ENCODE results near the gene TNNT2. TPM values are rescaled to one million over a fixed set of nuclear protein-coding genes. Genes with fewer than 3 reads are reported as not detected.

TNNT2 gene
- total RNA-seq, 1 donor from 2014 or later = 3.3 TPM

DNA sequence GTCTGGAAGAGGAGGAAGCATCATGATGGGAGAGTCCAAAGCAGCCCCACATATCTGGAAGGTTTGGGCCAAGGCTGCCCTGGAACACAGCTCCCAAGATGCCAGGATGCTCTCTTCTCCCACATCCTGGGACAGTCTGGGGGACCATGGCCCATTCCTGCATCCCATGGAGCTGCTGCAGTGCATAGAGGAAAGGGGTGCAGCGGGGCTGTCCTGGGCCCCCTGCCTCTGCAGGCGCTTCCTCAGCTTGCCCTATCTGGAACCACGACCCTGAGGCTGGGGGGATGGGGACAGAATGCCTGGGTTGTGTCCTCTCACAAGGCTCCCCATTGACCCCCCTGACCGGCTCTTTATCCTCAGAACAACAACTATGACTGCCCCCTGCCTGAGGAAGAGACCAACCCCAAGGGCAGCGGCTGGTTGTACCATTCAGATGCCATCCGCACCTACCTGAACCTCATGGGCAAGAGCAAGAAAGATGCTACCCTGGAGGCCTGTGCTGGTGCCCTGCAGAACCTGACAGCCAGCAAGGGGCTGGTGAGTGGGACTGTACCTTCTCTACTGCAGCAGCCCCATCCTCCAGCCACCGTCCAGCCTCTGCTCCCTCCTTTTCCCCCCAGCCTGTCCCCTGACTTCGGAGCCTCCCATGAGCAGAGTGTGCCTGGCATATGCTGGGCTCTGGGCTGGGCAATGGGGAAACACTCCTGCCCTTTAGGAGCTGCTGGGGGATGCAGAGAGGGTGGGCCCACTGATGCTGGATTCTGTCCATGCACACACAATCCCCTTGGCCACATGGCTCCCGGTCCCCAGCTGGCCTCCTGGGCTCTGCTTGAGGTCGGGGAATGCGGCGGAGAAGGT, 54.6 kb downstream of the TNNT2 start:
- DNase-seq (ENCODE audit: low spot score) = no peak
- Mint-ChIP-seq H3K27ac (ENCODE audit: unreplicated experiment) (no peak overlapping the region), H3K4me1 (ENCODE audit: unreplicated experiment) (no peaks in the 10 kb centered on the region), H3K9me3 (ENCODE audit: unreplicated experiment) (no peaks in the 10 kb centered on the region), H3K4me3 (ENCODE audit: unreplicated experiment) (no peak overlapping the region), H3K36me3 (ENCODE audit: low read depth, unreplicated experiment) (peaks cover 6% of the 10 kb centered on the region), H3K27me3 (ENCODE audit: unreplicated experiment) (peaks cover 3% of the 10 kb centered on the region)
- TF ChIP-seq, protein P1, sequence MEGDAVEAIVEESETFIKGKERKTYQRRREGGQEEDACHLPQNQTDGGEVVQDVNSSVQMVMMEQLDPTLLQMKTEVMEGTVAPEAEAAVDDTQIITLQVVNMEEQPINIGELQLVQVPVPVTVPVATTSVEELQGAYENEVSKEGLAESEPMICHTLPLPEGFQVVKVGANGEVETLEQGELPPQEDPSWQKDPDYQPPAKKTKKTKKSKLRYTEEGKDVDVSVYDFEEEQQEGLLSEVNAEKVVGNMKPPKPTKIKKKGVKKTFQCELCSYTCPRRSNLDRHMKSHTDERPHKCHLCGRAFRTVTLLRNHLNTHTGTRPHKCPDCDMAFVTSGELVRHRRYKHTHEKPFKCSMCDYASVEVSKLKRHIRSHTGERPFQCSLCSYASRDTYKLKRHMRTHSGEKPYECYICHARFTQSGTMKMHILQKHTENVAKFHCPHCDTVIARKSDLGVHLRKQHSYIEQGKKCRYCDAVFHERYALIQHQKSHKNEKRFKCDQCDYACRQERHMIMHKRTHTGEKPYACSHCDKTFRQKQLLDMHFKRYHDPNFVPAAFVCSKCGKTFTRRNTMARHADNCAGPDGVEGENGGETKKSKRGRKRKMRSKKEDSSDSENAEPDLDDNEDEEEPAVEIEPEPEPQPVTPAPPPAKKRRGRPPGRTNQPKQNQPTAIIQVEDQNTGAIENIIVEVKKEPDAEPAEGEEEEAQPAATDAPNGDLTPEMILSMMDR (IDR thresholded peaks at IDR 0.05; ENCODE audit: unreplicated experiment) = no peak

DNA sequence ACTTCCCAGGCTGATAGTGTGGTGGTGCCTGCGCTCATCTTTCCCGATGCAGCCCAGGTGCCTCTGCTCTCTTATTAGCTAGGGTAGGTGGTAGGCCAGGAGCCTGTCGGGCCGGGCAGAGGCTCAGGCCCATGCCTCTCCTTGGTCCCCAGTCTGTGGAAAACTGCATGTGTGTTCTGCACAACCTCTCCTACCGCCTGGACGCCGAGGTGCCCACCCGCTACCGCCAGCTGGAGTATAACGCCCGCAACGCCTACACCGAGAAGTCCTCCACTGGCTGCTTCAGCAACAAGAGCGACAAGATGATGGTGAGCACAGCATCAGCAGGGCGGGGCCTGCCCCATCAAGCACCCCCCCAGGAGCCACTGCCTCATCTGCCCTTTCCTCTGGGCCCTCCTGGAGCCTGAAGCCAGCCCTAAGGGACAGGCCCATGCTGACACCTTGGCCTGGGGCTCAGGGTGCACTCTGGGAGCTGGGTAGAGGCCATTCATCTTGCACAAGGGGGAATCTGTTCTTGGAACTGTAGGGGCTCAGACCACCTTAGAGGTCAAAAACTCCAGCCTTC, 55.6 kb downstream of the TNNT2 start:
- DNase-seq (ENCODE audit: low spot score) = no peak
- Mint-ChIP-seq H3K4me3 (ENCODE audit: unreplicated experiment) (no peak overlapping the region), H3K36me3 (ENCODE audit: low read depth, unreplicated experiment) (peaks cover 6% of the 10 kb centered on the region), H3K4me1 (ENCODE audit: unreplicated experiment) (no peaks in the 10 kb centered on the region), H3K27me3 (ENCODE audit: unreplicated experiment) (peaks cover 4% of the 10 kb centered on the region), H3K27ac (ENCODE audit: unreplicated experiment) (no peak overlapping the region), H3K9me3 (ENCODE audit: unreplicated experiment) (no peaks in the 10 kb centered on the region)
- TF ChIP-seq, protein P1 (IDR thresholded peaks at IDR 0.05; ENCODE audit: unreplicated experiment) = no peak

DNA sequence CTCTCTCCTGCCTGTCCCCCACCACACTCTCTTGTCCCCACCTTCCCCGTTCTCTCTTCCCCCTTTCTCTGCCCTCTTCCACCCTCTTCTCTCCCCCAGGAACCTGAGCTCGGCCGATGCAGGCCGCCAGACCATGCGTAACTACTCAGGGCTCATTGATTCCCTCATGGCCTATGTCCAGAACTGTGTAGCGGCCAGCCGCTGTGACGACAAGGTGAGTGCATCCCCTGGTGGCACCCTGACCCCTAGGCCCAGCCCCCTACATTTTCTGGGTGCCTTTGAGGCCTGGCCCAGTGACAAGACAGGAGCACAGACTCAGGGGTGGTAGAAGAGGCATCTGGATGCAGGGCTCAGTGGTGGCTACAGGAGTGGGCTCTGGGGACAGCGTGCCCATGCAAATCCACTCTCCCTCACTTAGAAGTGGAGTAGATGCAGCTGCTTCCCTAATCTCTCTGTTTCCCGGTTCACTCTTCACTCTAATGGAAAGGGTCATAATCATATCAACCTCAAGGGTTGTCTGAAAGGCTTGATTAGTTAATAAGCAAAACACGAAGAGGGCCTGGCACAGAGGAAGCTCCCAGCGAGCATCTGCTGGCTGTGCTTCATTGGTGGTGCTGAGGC, 57.2 kb downstream of the TNNT2 start:
- DNase-seq (ENCODE audit: low spot score) = no peak
- H3K4me1 Mint-ChIP-seq (ENCODE audit: unreplicated experiment) = no peaks in the 10 kb centered on the region

DNA sequence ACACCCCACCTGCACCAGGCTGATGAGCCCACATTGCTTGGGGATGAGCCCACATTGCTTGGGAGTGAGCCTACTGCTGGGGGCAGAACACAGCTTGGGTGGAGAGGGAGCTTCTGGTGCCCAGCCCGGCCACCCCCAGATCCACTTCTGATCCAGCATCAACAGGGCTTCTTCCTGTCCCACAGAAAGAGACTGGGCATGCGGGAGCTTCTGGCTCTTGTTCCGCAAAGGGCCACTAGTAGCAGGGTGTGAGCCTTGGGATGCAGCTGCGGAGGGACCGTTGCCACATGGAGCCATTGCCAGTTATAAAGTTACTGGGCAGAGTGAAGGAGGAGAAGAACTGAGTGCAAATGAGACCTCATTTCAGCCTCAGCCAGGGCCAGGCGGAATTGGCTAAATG, 57.8 kb downstream of the TNNT2 start:
- TF ChIP-seq, protein P1 (IDR thresholded peaks at IDR 0.05; ENCODE audit: unreplicated experiment) = no peak
- no peaks in the 10 kb centered on the region for H3K9me3 Mint-ChIP-seq (ENCODE audit: unreplicated experiment)
- no peak overlapping the region for H3K27ac Mint-ChIP-seq (ENCODE audit: unreplicated experiment)
- DNase-seq (ENCODE audit: low spot score) = no peak
- no peaks in the 10 kb centered on the region for H3K36me3 Mint-ChIP-seq (ENCODE audit: low read depth, unreplicated experiment)
- no peaks in the 10 kb centered on the region for H3K4me1 Mint-ChIP-seq (ENCODE audit: unreplicated experiment)
- no peak overlapping the region for H3K4me3 Mint-ChIP-seq (ENCODE audit: unreplicated experiment)
- peaks cover 3% of the 10 kb centered on the region for H3K27me3 Mint-ChIP-seq (ENCODE audit: unreplicated experiment)

More for the DNA sequence above, 57.2 kb downstream of the TNNT2 start:
- Mint-ChIP-seq H3K27ac (ENCODE audit: unreplicated experiment) (no peak overlapping the region), H3K27me3 (ENCODE audit: unreplicated experiment) (peaks cover 3% of the 10 kb centered on the region), H3K4me3 (ENCODE audit: unreplicated experiment) (no peak overlapping the region), H3K9me3 (ENCODE audit: unreplicated experiment) (no peaks in the 10 kb centered on the region), H3K36me3 (ENCODE audit: low read depth, unreplicated experiment) (no peaks in the 10 kb centered on the region)
- TF ChIP-seq, protein P1 (IDR thresholded peaks at IDR 0.05; ENCODE audit: unreplicated experiment) = no peak

All from endothelial cell (in vitro differentiated cells).